H1 (cell line): ENCODE measurements around the gene TBX18. TPM values are rescaled to one million over a fixed set of nuclear protein-coding genes. Genes with fewer than 3 reads are reported as not detected.

Source experiments
- CTCF ChIA-PET: fragments of 300-600 bp; sonication (Branson Sonifier 250); formaldehyde crosslinking; loops from one replicate; lab custom pipeline; 2021; ENCODE audit not compliant: partially characterized antibody; lab: Charles Lee
- POLR2A ChIA-PET: fragments of 300-600 bp; sonication (Branson Sonifier 250); formaldehyde crosslinking; loops from one replicate; lab custom pipeline; 2021; ENCODE audit warnings: inconsistent platforms; ENCODE audit not compliant: partially characterized antibody; lab: Charles Lee
- DNase-seq, 2 experiments: peaks; one replicate each; pipeline versions ENCODE4 v3.0.0 to v3.0.0-alpha.2; 2010 to 2022; ENCODE audit warnings: low spot score in 2 of 2, low read depth in 1 of 2, mixed read lengths in 1 of 2
- FAIRE-seq: peaks from 2 replicates; lab custom pipeline; 2011; peaks lifted over from hg19 to GRCh38; lab: Jason Lieb, UNC
- H2AFZ ChIP-seq: 2 replicates; pipeline ENCODE4 v1.8.1; 2012; ENCODE audit warnings: low read length, inconsistent platforms
- H2AK5ac ChIP-seq: 2 replicates; pipeline ENCODE4 v1.6.1; 2013; ENCODE audit warnings: low read depth, low read length
- H2BK120ac ChIP-seq: replicated peaks from 2 replicates; pipeline ENCODE3; 2013; ENCODE audit warnings: low read depth, low read length, inconsistent platforms
- H2BK12ac ChIP-seq: 2 replicates; pipeline ENCODE4 v1.6.1; 2013; ENCODE audit warnings: low read depth, low read length
- H2BK15ac ChIP-seq: 2 replicates; pipeline ENCODE4 v1.6.1; 2013; ENCODE audit warnings: low read length
- H2BK20ac ChIP-seq: 2 replicates; pipeline ENCODE4 v1.6.1; 2013; ENCODE audit warnings: low read length
- H2BK5ac ChIP-seq: 2 replicates; pipeline ENCODE4 v1.6.1; 2013; ENCODE audit warnings: low read depth, low read length
- H3K14ac ChIP-seq: 2 replicates; pipeline ENCODE4 v1.6.1; 2013; ENCODE audit warnings: inconsistent platforms; ENCODE audit not compliant: insufficient read length
- H3K18ac ChIP-seq: 2 replicates; pipeline ENCODE4 v1.6.1; 2013; ENCODE audit warnings: low read length; ENCODE audit errors: extremely low read depth
- H3K23ac ChIP-seq: 2 replicates; pipeline ENCODE4 v1.6.1; 2013; ENCODE audit warnings: inconsistent platforms; ENCODE audit not compliant: insufficient read length
- H3K23me2 ChIP-seq: 2 replicates; pipeline ENCODE4 v1.6.1; 2013; ENCODE audit warnings: low read depth, low read length
- H3K27ac ChIP-seq: 2 replicates; pipeline ENCODE4 v1.6.1; 2011; ENCODE audit warnings: low read depth, low read length, inconsistent platforms
- H3K27me3 ChIP-seq, 4 experiments: replicated peaks in 1 of 4; 1 replicate in 1 of 4; 2 replicates in 3 of 4; pipeline versions ENCODE4 v1.6.1 to v1.8.1; 2011 to 2013; ENCODE audit warnings: low read length in 3 of 4, mild to moderate bottlenecking in 3 of 4, inconsistent platforms in 2 of 4, mixed read lengths in 2 of 4, moderate library complexity in 1 of 4; ENCODE audit not compliant: control insufficient read depth in 3 of 4, insufficient read depth in 3 of 4; ENCODE audit errors: extremely low read depth in 1 of 4
- H3K36me3 ChIP-seq, 4 experiments: 2 replicates each; pipeline versions ENCODE4 v1.6.1 to v1.8.1; 2011 to 2013; ENCODE audit warnings: mild to moderate bottlenecking in 4 of 4, low read length in 3 of 4, moderate library complexity in 2 of 4, control low read depth in 1 of 4, inconsistent platforms in 1 of 4; ENCODE audit not compliant: insufficient read depth in 4 of 4, control insufficient read depth in 2 of 4
- H3K4ac ChIP-seq: replicated peaks from 2 replicates; pipeline ENCODE3; 2013; ENCODE audit warnings: low read length, low read depth, mixed read lengths, inconsistent platforms; ENCODE audit not compliant: insufficient read length
- H3K4me1 ChIP-seq, 4 experiments: replicated peaks in 1 of 4; 1 replicate in 1 of 4; 2 replicates in 3 of 4; pipeline versions ENCODE4 v1.6.1 to v1.8.1; 2011 to 2013; ENCODE audit warnings: low read length in 3 of 4, inconsistent platforms in 2 of 4, mixed read lengths in 1 of 4; ENCODE audit not compliant: insufficient read depth in 4 of 4, control insufficient read depth in 3 of 4
- H3K4me2 ChIP-seq, 2 experiments: 2 replicates each; pipeline versions ENCODE4 v1.6.1 to v1.8.1; 2011 to 2013; ENCODE audit warnings: low read depth in 2 of 2, low read length in 2 of 2, control low read depth in 1 of 2, inconsistent platforms in 1 of 2, mild to moderate bottlenecking in 1 of 2; ENCODE audit not compliant: insufficient read depth in 1 of 2
- H3K4me3 ChIP-seq, 4 experiments: fragments of 200-600, 300-600 bp in 1 of 4; sonication (generic), shearing (Covaris generic), sonication (Bioruptor Twin) in 1 of 4; 2 replicates each; pipeline versions ENCODE4 v1.5.1 to v1.8.1; 2011 to 2016; ENCODE audit warnings: low read length in 4 of 4, low read depth in 3 of 4, control low read depth in 2 of 4, inconsistent platforms in 2 of 4, mild to moderate bottlenecking in 2 of 4, mixed read lengths in 1 of 4, moderate library complexity in 1 of 4; ENCODE audit not compliant: insufficient read depth in 2 of 4; ENCODE audit errors: extremely low read depth in 1 of 4
- H3K56ac ChIP-seq: replicated peaks from 2 replicates; pipeline ENCODE3; 2013; ENCODE audit warnings: low read depth, mild to moderate bottlenecking, mixed read lengths, low read length, inconsistent platforms; ENCODE audit not compliant: insufficient read length
- H3K79me1 ChIP-seq: 2 replicates; pipeline ENCODE4 v1.6.1; 2013; ENCODE audit warnings: low read depth, low read length, control low read depth
- H3K79me2 ChIP-seq, 2 experiments: 2 replicates each; pipeline versions ENCODE4 v1.6.1 to v1.8.1; 2012 to 2013; ENCODE audit warnings: low read length in 2 of 2, mild to moderate bottlenecking in 2 of 2, inconsistent platforms in 1 of 2; ENCODE audit not compliant: insufficient read depth in 2 of 2, control insufficient read depth in 1 of 2
- H3K9ac ChIP-seq, 4 experiments: replicated peaks in 1 of 4; 1 replicate in 1 of 4; 2 replicates in 3 of 4; pipeline versions ENCODE4 v1.6.1 to v1.8.1; 2011 to 2013; ENCODE audit warnings: low read depth in 3 of 4, low read length in 3 of 4, control low read depth in 2 of 4, mild to moderate bottlenecking in 2 of 4, moderate library complexity in 2 of 4, inconsistent platforms in 1 of 4; ENCODE audit errors: extremely low read depth in 1 of 4
- H3K9me3 ChIP-seq, 2 experiments: 2 replicates each; pipeline versions ENCODE4 v1.6.1 to v1.8.1; 2012 to 2013; ENCODE audit warnings: mild to moderate bottlenecking in 2 of 2, moderate library complexity in 2 of 2, control low read depth in 1 of 2, inconsistent platforms in 1 of 2, low read depth in 1 of 2, low read length in 1 of 2, mixed read lengths in 1 of 2; ENCODE audit not compliant: insufficient read depth in 2 of 2
- H4K20me1 ChIP-seq, 2 experiments: replicated peaks in 1 of 2; 2 replicates each; pipeline versions ENCODE3 to v1.8.1; 2011 to 2013; ENCODE audit warnings: inconsistent platforms in 2 of 2, low read length in 2 of 2, mild to moderate bottlenecking in 1 of 2; ENCODE audit not compliant: insufficient read depth in 2 of 2, control insufficient read depth in 1 of 2
- H4K5ac ChIP-seq: 2 replicates; pipeline ENCODE4 v1.6.1; 2013; ENCODE audit warnings: low read length, low read depth, mixed read lengths, inconsistent platforms; ENCODE audit not compliant: insufficient read length
- H4K8ac ChIP-seq: 2 replicates; pipeline ENCODE4 v1.8.0; 2013; ENCODE audit warnings: mild to moderate bottlenecking, moderate library complexity, low read length, inconsistent platforms; ENCODE audit not compliant: insufficient read depth; ENCODE audit errors: extremely low read depth
- H4K91ac ChIP-seq: replicated peaks from 2 replicates; pipeline ENCODE3; 2013; ENCODE audit warnings: low read length, mixed read lengths, inconsistent platforms; ENCODE audit not compliant: insufficient read length
- ASH2L ChIP-seq: fragments of 200-600, 300-600 bp; sonication (generic); IDR thresholded peaks from one replicate; pipeline ENCODE4 v1.7.1; 2017; ENCODE audit warnings: low read length
- BACH1 ChIP-seq: IDR thresholded peaks from 2 replicates; pipeline ENCODE4 v1.6.1; 2012; ENCODE audit warnings: low read length, improper control_type of control experiment
- CBX8 ChIP-seq: fragments of 300-800, 300-1000 bp; sonication (generic); IDR thresholded peaks from 2 replicates; pipeline ENCODE4 v1.7.1; 2016; ENCODE audit warnings: low read depth, low read length, borderline replicate concordance
- GABPA ChIP-seq: IDR thresholded peaks from 2 replicates; pipeline ENCODE4 v1.6.1; 2011; ENCODE audit warnings: mild to moderate bottlenecking, low read length, moderate library complexity, borderline replicate concordance; ENCODE audit not compliant: insufficient read depth
- GTF2F1 ChIP-seq: IDR thresholded peaks from 2 replicates; pipeline ENCODE4 v1.6.1; 2012; ENCODE audit warnings: low read depth, low read length, improper control_type of control experiment, borderline replicate concordance
- KDM1A ChIP-seq: fragments of 200-600, 300-600 bp; sonication (generic); IDR thresholded peaks from 2 replicates; pipeline ENCODE4 v1.7.1; 2016; ENCODE audit warnings: mild to moderate bottlenecking, low read length, borderline replicate concordance
- KDM5A ChIP-seq: fragments of 200-600 bp; IDR thresholded peaks from 2 replicates; pipeline ENCODE4 v1.7.1; 2012; ENCODE audit warnings: mild to moderate bottlenecking, low read length, inconsistent platforms, mixed read lengths
- SAP30 ChIP-seq: fragments of 300-600 bp; sonication (generic); IDR thresholded peaks from 2 replicates; pipeline ENCODE4 v1.7.1; 2012; ENCODE audit warnings: low read length, moderate library complexity, mild to moderate bottlenecking, inconsistent platforms; ENCODE audit not compliant: insufficient read depth, insufficient replicate concordance
- TAF1 ChIP-seq: IDR thresholded peaks from 2 replicates; pipeline ENCODE4 v1.6.1; 2011; ENCODE audit warnings: mild to moderate bottlenecking, low read depth, low read length
- TBP ChIP-seq: IDR thresholded peaks from 2 replicates; pipeline ENCODE4 v1.6.1; 2011; ENCODE audit warnings: low read depth, low read length, improper control_type of control experiment
- TEAD4 ChIP-seq: IDR thresholded peaks from 2 replicates; pipeline ENCODE4 v1.6.1; 2012; ENCODE audit warnings: low read depth, low read length, inconsistent platforms, mixed read lengths
- USF2 ChIP-seq: IDR thresholded peaks from 2 replicates; pipeline ENCODE4 v1.6.1; 2011; ENCODE audit warnings: low read length, improper control_type of control experiment
- WGBS, 2 experiments: shearing (Covaris generic) in 1 of 2; methylation state at CpG; one replicate each; pipeline versions ENCODE4 v1.1.6 to v1.1.7; 2013 to 2015; ENCODE audit warnings: low lambda C conversion rate in 2 of 2, mixed read lengths in 2 of 2, inconsistent platforms in 1 of 2, low coverage in 1 of 2, missing lambda C conversion rate in 1 of 2; ENCODE audit not compliant: insufficient replicate concordance in 2 of 2, insufficient coverage in 1 of 2, insufficient read length in 1 of 2; ENCODE audit errors: extremely low coverage in 1 of 2, missing lambda C conversion rate in 1 of 2; 5-methylcytosine and 5-hydroxymethylcytosine counted together
- polyA plus RNA-seq, 7 experiments: library from polyadenylated mRNA; depleted of rRNA in 3 of 7; stranded (reverse) in 5 of 7; unstranded in 2 of 7; fragments of >200 nt in 5 of 7; fragments of 200-250 nt in 2 of 7; gene quantifications; 1 replicate in 5 of 7; 2 replicates in 1 of 7; 4 replicates in 1 of 7; pipeline versions ENCODE4 v1.2.1 to v1.2.3, GENCODE V29; 2011 to 2013; ENCODE audit warnings: missing spikeins in 2 of 7, mixed read lengths in 2 of 7
- total RNA-seq: library from RNA; stranded (reverse); fragmentation: NEBNext Ultra II Directional; extraction: Animal tissue kit (Norgen Biotek cat#: 25700); gene quantifications from 2 replicates; pipeline ENCODE4 v1.2.1, GENCODE V29; 2021
- TF ChIP-seq, protein P1 (sequence below): IDR thresholded peaks from 2 replicates; pipeline ENCODE4 v1.6.1; 2012; ENCODE audit warnings: inconsistent platforms

Gene TBX18
- total and polyA plus RNA-seq, 2 of the 8 experiments (the other 6 are each of a cell fraction or from before 2014, with no cell fraction given): 0.02 TPM; not detected in 1

GRCh38 chr6:84776392-84776791, 12.0 kb upstream of the TBX18 start:
- H3K4me1 ChIP-seq: peaks cover 0 to 8% (median 2%) of the 10 kb centered on the region in 4 experiments; a peak in 2 of 7 replicates
- H2BK12ac ChIP-seq: no peak overlapping the region
- H2BK120ac ChIP-seq: no peak overlapping the region
- H4K20me1 ChIP-seq: peaks cover 2 to 8% of the 10 kb centered on the region in 2 experiments
- H3K4ac ChIP-seq: no peak overlapping the region
- no peak overlapping the region for H2AK5ac ChIP-seq
- no peak overlapping the region for H3K14ac ChIP-seq
- H3K9ac ChIP-seq: no peak overlapping the region
- 83% methylated on average over 3 of the region's 3 CpGs; no CpG with 5 or more reads in 1 of the 2 experiments for WGBS, 2 experiments
- no peak overlapping the region for H2BK5ac ChIP-seq
- H3K9me3 ChIP-seq: no peaks in the 10 kb centered on the region
- no peak overlapping the region for H4K91ac ChIP-seq
- no peak overlapping the region for H2AFZ ChIP-seq
- H3K23ac ChIP-seq: no peak overlapping the region
- FAIRE-seq (no peak), DNase-seq (no peak)
- no peak overlapping the region for H3K56ac ChIP-seq
- H3K4me2 ChIP-seq: no peak overlapping the region
- no peak overlapping the region for H4K8ac ChIP-seq
- H3K79me2 ChIP-seq: no peaks in the 10 kb centered on the region
- no peak overlapping the region for H4K5ac ChIP-seq
- H3K23me2 ChIP-seq: peaks cover 11% of the 10 kb centered on the region; the same call in 1 of the 2 replicates
- H3K36me3 ChIP-seq: no peaks in the 10 kb centered on the region
- H3K79me1 ChIP-seq: no peaks in the 10 kb centered on the region
- no peak overlapping the region for H3K18ac ChIP-seq
- POLR2A ChIA-PET: no interaction called here
- CTCF ChIA-PET: interaction anchor here (1.5 to 4.2 kb wide), 3 partner anchors 33 to 547 kb away, joined by 3 to 22 read pairs (median 14); no protein-coding TSS in a partner anchor
- H3K4me3 ChIP-seq: no peak overlapping the region
- H3K27me3 ChIP-seq: peaks cover 34 to 59% (median 49%) of the 10 kb centered on the region in 4 experiments
- H3K27ac ChIP-seq: no peak overlapping the region
- H2BK15ac ChIP-seq: no peak overlapping the region
- no peak overlapping the region for H2BK20ac ChIP-seq
- TF ChIP-seq USF2 (no peak), ASH2L (no peak), KDM5A (no peak), TEAD4 (no peak), TBP (no peak), GTF2F1 (no peak), SAP30 (no peak), GABPA (no peak), TAF1 (no peak), BACH1 (no peak), CBX8 (no peak), KDM1A (no peak)
- TF ChIP-seq, protein P1, sequence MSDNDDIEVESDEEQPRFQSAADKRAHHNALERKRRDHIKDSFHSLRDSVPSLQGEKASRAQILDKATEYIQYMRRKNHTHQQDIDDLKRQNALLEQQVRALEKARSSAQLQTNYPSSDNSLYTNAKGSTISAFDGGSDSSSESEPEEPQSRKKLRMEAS: no peak
